Ammon's horn (tissue), 1 donor: ENCODE measurements around the gene YES1.

Experiments
- DNase-seq: peaks from one replicate; pipeline ENCODE4 v3.0.0-alpha.2; 2016; ENCODE audit warnings: low spot score

Gene YES1

GRCh38 chr18:811892-812375 lies at the start of gene YES1:
Gene YES1 (minus strand): TSS chr18:812242. CDS start chr18:756827, 55,415 bp downstream.
- peak; percentile 25 for DNase-seq

GRCh38 chr18:857986-858385 lies 45.9 kb upstream of the YES1 start:
- DNase-seq: no peak

- DNase-seq: no peak
Measured at GRCh38 chr18:853471-853870, 41.4 kb upstream of the YES1 start.

GRCh38 chr18:850960-851359 lies 38.9 kb upstream of the YES1 start:
- no peak for DNase-seq

- peak; percentile 25 for DNase-seq
Measured at GRCh38 chr18:849021-849420, 37.0 kb upstream of the YES1 start.

GRCh38 chr18:848062-848861 lies 36.2 kb upstream of the YES1 start:
- DNase-seq: no peak

- DNase-seq: no peak
Measured at GRCh38 chr18:845152-845819, 33.2 kb upstream of the YES1 start.

- no peak for DNase-seq
Measured at GRCh38 chr18:841647-842370, 29.8 kb upstream of the YES1 start.

GRCh38 chr18:840516-840915 lies 28.5 kb upstream of the YES1 start:
- DNase-seq: no peak

- no peak for DNase-seq
Measured at GRCh38 chr18:840023-840408, 28.0 kb upstream of the YES1 start.

GRCh38 chr18:839224-840022 lies 27.4 kb upstream of the YES1 start:
- DNase-seq: peak; percentile 87

- DNase-seq: no peak
Measured at GRCh38 chr18:837922-838321, 25.9 kb upstream of the YES1 start.

GRCh38 chr18:834082-834720 lies 22.2 kb upstream of the YES1 start:
- no peak for DNase-seq

- no peak for DNase-seq
Measured at GRCh38 chr18:833197-833596, 21.2 kb upstream of the YES1 start.

GRCh38 chr18:832085-832681 lies 20.1 kb upstream of the YES1 start:
- DNase-seq: no peak

GRCh38 chr18:830315-830901 lies 18.4 kb upstream of the YES1 start:
- peak; percentile 27 for DNase-seq

- no peak for DNase-seq
Measured at GRCh38 chr18:829432-829831, 17.4 kb upstream of the YES1 start.

- no peak for DNase-seq
Measured at GRCh38 chr18:827093-827677, 15.1 kb upstream of the YES1 start.

GRCh38 chr18:825891-826585 lies 14.0 kb upstream of the YES1 start:
- no peak for DNase-seq

- no peak for DNase-seq
Measured at GRCh38 chr18:824179-824578, 12.1 kb upstream of the YES1 start.
